CD14-positive monocyte (primary cell): ENCODE measurements around the gene FOXA3. TPM values are rescaled to one million over a fixed set of nuclear protein-coding genes. Genes with fewer than 3 reads are reported as not detected.

Source experiments
- DNase-seq, 3 donors: peaks; one replicate each; pipeline ENCODE4 v3.0.0-alpha.2; 2011 to 2022
- H2AFZ ChIP-seq: 2 replicates; pipeline ENCODE4 v1.6.0; 2012; ENCODE audit warnings: mild to moderate bottlenecking, low read depth, low read length, inconsistent platforms; ENCODE audit not compliant: insufficient read depth, poor library complexity, severe bottlenecking
- H3K27ac ChIP-seq, 2 donors: 1 replicate in 1 of 2; 2 replicates in 1 of 2; pipeline ENCODE4 v1.5.1; 2012 to 2013; ENCODE audit warnings: low read length in 2 of 2, control low read depth in 1 of 2, inconsistent platforms in 1 of 2, low read depth in 1 of 2, mild to moderate bottlenecking in 1 of 2
- H3K27me3 ChIP-seq, 2 donors: one replicate each; pipeline versions ENCODE4 v1.6.0 to v1.6.1; 2011 to 2013; ENCODE audit warnings: low read length in 2 of 2; ENCODE audit not compliant: control insufficient read depth in 2 of 2, insufficient read depth in 2 of 2
- H3K36me3 ChIP-seq, 2 donors: replicated peaks in 1 of 2; 1 replicate in 1 of 2; 2 replicates in 1 of 2; pipeline versions ENCODE4 v1.5.1 to v1.6.1; 2012 to 2013; ENCODE audit warnings: low read length in 2 of 2, control low read depth in 1 of 2, inconsistent platforms in 1 of 2, mild to moderate bottlenecking in 1 of 2; ENCODE audit not compliant: insufficient read depth in 2 of 2, control insufficient read depth in 1 of 2
- H3K4me1 ChIP-seq, 2 donors: 1 replicate in 1 of 2; 2 replicates in 1 of 2; pipeline versions ENCODE4 v1.5.1 to v1.6.1; 2012 to 2013; ENCODE audit warnings: low read length in 2 of 2, control low read depth in 1 of 2, inconsistent platforms in 1 of 2, mild to moderate bottlenecking in 1 of 2, moderate library complexity in 1 of 2; ENCODE audit not compliant: insufficient read depth in 2 of 2, control insufficient read depth in 1 of 2
- H3K4me2 ChIP-seq: replicated peaks from 2 replicates; pipeline ENCODE3; 2012; ENCODE audit warnings: low read length, moderate library complexity, mild to moderate bottlenecking; ENCODE audit not compliant: poor library complexity, severe bottlenecking; ENCODE audit errors: extremely low read depth
- H3K4me3 ChIP-seq, 3 experiments: fragments of 200-600 bp in 1 of 3; sonication (generic) in 1 of 3; replicated peaks in 1 of 3; 1 replicate in 2 of 3; 2 replicates in 1 of 3; pipeline ENCODE4 v1.5.1; 2011 to 2013; ENCODE audit warnings: low read length in 3 of 3, mild to moderate bottlenecking in 3 of 3, control low read depth in 2 of 3, low read depth in 2 of 3, inconsistent platforms in 1 of 3, moderate library complexity in 1 of 3
- H3K79me2 ChIP-seq: 2 replicates; pipeline ENCODE4 v1.6.0; 2012; ENCODE audit warnings: mild to moderate bottlenecking, control low read depth, inconsistent platforms, low read length, moderate library complexity; ENCODE audit not compliant: insufficient read depth
- H3K9ac ChIP-seq: 2 replicates; pipeline ENCODE4 v1.6.0; 2017; ENCODE audit warnings: low read length, mild to moderate bottlenecking; ENCODE audit not compliant: insufficient read depth, poor library complexity, severe bottlenecking
- H3K9me3 ChIP-seq, 2 donors: replicated peaks in 1 of 2; 1 replicate in 1 of 2; 2 replicates in 1 of 2; pipeline versions ENCODE4 v1.5.1 to v1.6.1; 2012 to 2013; ENCODE audit warnings: low read length in 2 of 2, control low read depth in 1 of 2; ENCODE audit not compliant: control insufficient read depth in 1 of 2, insufficient read depth in 1 of 2
- H4K20me1 ChIP-seq: 2 replicates; pipeline ENCODE4 v1.6.0; 2012; ENCODE audit warnings: mild to moderate bottlenecking, low read length, control low read depth, moderate library complexity; ENCODE audit not compliant: insufficient read depth
- H3K27ac Mint-ChIP-seq, 7 donors: one replicate each; pipeline ENCODE4 v1.8.0; 2020; ENCODE audit warnings: mild to moderate bottlenecking in 7 of 7, mixed read lengths in 7 of 7, moderate library complexity in 6 of 7, inconsistent platforms in 2 of 7
- H3K27me3 Mint-ChIP-seq, 3 donors: one replicate each; pipeline ENCODE4 v1.8.0; 2021 to 2022; ENCODE audit warnings: low read depth in 3 of 3, mild to moderate bottlenecking in 3 of 3, mixed read lengths in 3 of 3, moderate library complexity in 3 of 3, inconsistent platforms in 1 of 3
- H3K36me3 Mint-ChIP-seq, 2 donors: one replicate each; pipeline ENCODE4 v1.8.0; 2020; ENCODE audit warnings: mixed read lengths in 2 of 2, inconsistent platforms in 1 of 2, mild to moderate bottlenecking in 1 of 2
- H3K4me1 Mint-ChIP-seq: one replicate; pipeline ENCODE4 v1.8.0; 2020; ENCODE audit warnings: mild to moderate bottlenecking, mixed read lengths
- H3K4me3 Mint-ChIP-seq, 2 donors: one replicate each; pipeline ENCODE4 v1.8.0; 2020; ENCODE audit warnings: mild to moderate bottlenecking in 2 of 2, mixed read lengths in 2 of 2, moderate library complexity in 1 of 2
- H3K9me3 Mint-ChIP-seq, 7 donors: one replicate each; pipeline ENCODE4 v1.8.0; 2020 to 2022; ENCODE audit warnings: mixed read lengths in 7 of 7, mild to moderate bottlenecking in 6 of 7, moderate library complexity in 6 of 7, inconsistent platforms in 2 of 7
- CTCF ChIP-seq: fragments of 200-600 bp; IDR thresholded peaks from one replicate; pipeline ENCODE4 v1.8.0; 2022; ENCODE audit warnings: antibody characterized with exemption, mild to moderate bottlenecking
- WGBS: methylation state at CpG from one replicate; pipeline ENCODE4 v1.1.5; 2013; ENCODE audit warnings: missing lambda C conversion rate; ENCODE audit not compliant: insufficient coverage; 5-methylcytosine and 5-hydroxymethylcytosine counted together
- intact Hi-C, 2 donors: fragments of 100-400 bp; cut with micrococcal nuclease; formaldehyde crosslinking; loops; one replicate each; pipeline versions ENCODE4 v1.15.0 to v1.15.1; 2023
- polyA plus RNA-seq, 3 donors: library from polyadenylated mRNA; depleted of rRNA in 1 of 3; unstranded in 2 of 3; stranded (reverse) in 1 of 3; fragments of 300-500 nt in 2 of 3; fragments of >200 nt in 1 of 3; fragmentation: Illumina TruSeq in 2 of 3; gene quantifications; 1 replicate in 2 of 3; 2 replicates in 1 of 3; pipeline ENCODE4 v1.2.3, GENCODE V29; 2012 to 2021

The FOXA3 gene
- polyA plus RNA-seq, 3 donors = not detected

GRCh38 chr19:45825263-45825605 is 38.9 kb upstream of the FOXA3 start:
- peak overlapping the region in 1 of 7 donors; percentile 46 for H3K27ac Mint-ChIP-seq
- Histone ChIP-seq H2AFZ (no peak overlapping the region), H3K4me2 (no peak overlapping the region), H4K20me1 (peaks cover 15% of the 10 kb centered on the region), H3K9me3 (no peaks in the 10 kb centered on the region), H3K36me3 (peaks cover 96 to 98% of the 10 kb centered on the region in 2 donors), H3K79me2 (no peaks in the 10 kb centered on the region), H3K27ac (no peak overlapping the region), H3K4me3 (no peak overlapping the region), H3K9ac (no peak overlapping the region), H3K4me1 (no peaks in the 10 kb centered on the region), H3K27me3 (no peaks in the 10 kb centered on the region)
- H3K4me1 Mint-ChIP-seq = no peaks in the 10 kb centered on the region
- intact Hi-C loops = no loop called here
- H3K4me3 Mint-ChIP-seq = no peak overlapping the region
- no peak for TF ChIP-seq CTCF
- H3K9me3 Mint-ChIP-seq = no peaks in the 10 kb centered on the region
- no peak for DNase-seq
- H3K36me3 Mint-ChIP-seq = peaks cover 82 to 99% of the 10 kb centered on the region in 2 donors
- WGBS = 98% methylated on average over 6 of the region's 8 CpGs
- peaks cover 0 to 5% (median 0%) of the 10 kb centered on the region in 3 donors for H3K27me3 Mint-ChIP-seq

GRCh38 chr19:45825917-45826893 is 37.9 kb upstream of the FOXA3 start:
- Histone ChIP-seq H3K9me3 (no peaks in the 10 kb centered on the region), H3K36me3 (peaks cover 94 to 97% of the 10 kb centered on the region in 2 donors), H3K4me2 (no peak overlapping the region), H3K27me3 (no peaks in the 10 kb centered on the region), H3K4me3 (no peak overlapping the region), H3K27ac (no peak overlapping the region), H3K79me2 (no peaks in the 10 kb centered on the region), H3K9ac (no peak overlapping the region), H3K4me1 (no peaks in the 10 kb centered on the region), H4K20me1 (peaks cover 12% of the 10 kb centered on the region), H2AFZ (no peak overlapping the region)
- no peak for TF ChIP-seq CTCF
- H3K27ac Mint-ChIP-seq = peak overlapping the region in 1 of 7 donors; percentile 66
- no peaks in the 10 kb centered on the region for H3K9me3 Mint-ChIP-seq
- no peak for DNase-seq
- H3K4me1 Mint-ChIP-seq = no peaks in the 10 kb centered on the region
- H3K36me3 Mint-ChIP-seq = peaks cover 86 to 100% of the 10 kb centered on the region in 2 donors
- H3K4me3 Mint-ChIP-seq = no peak overlapping the region
- WGBS = 86% methylated on average over 16 of the region's 22 CpGs
- H3K27me3 Mint-ChIP-seq = peaks cover 0 to 5% (median 0%) of the 10 kb centered on the region in 3 donors
- intact Hi-C loops = no loop called here
